HEK293 (cell line): Measurements from ENCODE around the gene KCNQ1.

Experiments used
- CTCF ChIA-PET: fragments of 350-600 bp; formaldehyde crosslinking; extraction: SDS; loops from one replicate; lab custom pipeline; 2021; ENCODE audit warnings: antibody characterized with exemption; lab: Yijun Ruan, JAX
- POLR2A ChIA-PET: fragments of 300-600 bp; formaldehyde crosslinking; extraction: SDS; loops from one replicate; lab custom pipeline; 2020; ENCODE audit warnings: antibody characterized with exemption, inconsistent platforms; lab: Yijun Ruan, JAX
- H3K27ac ChIP-seq: fragments of 200-500 bp; sonication (Bioruptor generic); 2 replicates; pipeline ENCODE4 v1.5.1; 2014; ENCODE audit warnings: low read depth, low read length, control low read depth, inconsistent platforms; ENCODE audit errors: extremely low read depth
- H3K36me3 ChIP-seq, 2 experiments: fragments of 200-500 bp in 1 of 2; sonication (Bioruptor generic) in 1 of 2; 1 replicate in 1 of 2; 2 replicates in 1 of 2; pipeline ENCODE4 v1.5.1; 2014 to 2017; ENCODE audit warnings: inconsistent platforms in 2 of 2, low read length in 2 of 2; ENCODE audit not compliant: control insufficient read depth in 2 of 2, insufficient read depth in 1 of 2
- H3K4me1 ChIP-seq: fragments of 200-500 bp; sonication (Bioruptor generic); 2 replicates; pipeline ENCODE4 v1.5.1; 2014; ENCODE audit warnings: mild to moderate bottlenecking, low read length, inconsistent platforms; ENCODE audit not compliant: control insufficient read depth, insufficient read depth
- H3K4me3 ChIP-seq: 2 replicates; pipeline ENCODE4 v1.5.1; 2011; ENCODE audit warnings: low read depth, mild to moderate bottlenecking, control low read depth, low read length, moderate library complexity
- H3K9me3 ChIP-seq: fragments of 200-500 bp; sonication (Bioruptor generic); 2 replicates; pipeline ENCODE4 v1.5.1; 2014; ENCODE audit warnings: low read depth, low read length, inconsistent platforms; ENCODE audit not compliant: control insufficient read depth, insufficient read depth
- GLI2 ChIP-seq: fragments of 450-650 bp; formaldehyde crosslinking; IDR thresholded peaks from 2 replicates; pipeline ENCODE4; 2017; ENCODE audit warnings: missing biosample characterization, missing genetic modification characterization, low read depth, borderline replicate concordance
- INSM2 ChIP-seq: fragments of 450-650 bp; formaldehyde crosslinking; IDR thresholded peaks from 2 replicates; pipeline ENCODE4 v1.5.1; 2016; ENCODE audit warnings: missing biosample characterization, missing genetic modification characterization
- KLF8 ChIP-seq: fragments of 450-650 bp; formaldehyde crosslinking; IDR thresholded peaks from 2 replicates; pipeline ENCODE4 v1.5.1; 2016; ENCODE audit warnings: missing biosample characterization, missing genetic modification characterization
- KLF9 ChIP-seq: fragments of 450-650 bp; formaldehyde crosslinking; IDR thresholded peaks from 2 replicates; pipeline ENCODE4 v1.5.1; 2016; ENCODE audit warnings: missing biosample characterization, missing genetic modification characterization, low read depth
- OVOL3 ChIP-seq: fragments of 450-650 bp; formaldehyde crosslinking; IDR thresholded peaks from 2 replicates; pipeline ENCODE4 v1.5.1; 2016; ENCODE audit warnings: missing biosample characterization, missing genetic modification characterization
- PBX3 ChIP-seq: sonication (generic); formaldehyde crosslinking; IDR thresholded peaks from 2 replicates; pipeline ENCODE4 v1.8.1; 2022; ENCODE audit warnings: mild to moderate bottlenecking, moderate library complexity, missing genetic modification reagents
- PRDM4 ChIP-seq: fragments of 450-650 bp; formaldehyde crosslinking; IDR thresholded peaks from 2 replicates; pipeline ENCODE4 v1.5.1; 2017; ENCODE audit warnings: missing biosample characterization, missing genetic modification characterization
- SETDB1 ChIP-seq: IDR thresholded peaks from one replicate; pipeline ENCODE4 v1.6.1; 2017; ENCODE audit warnings: mild to moderate bottlenecking, low read length, moderate library complexity, mixed read lengths; ENCODE audit not compliant: insufficient read length
- ZFP37 ChIP-seq: fragments of 450-650 bp; formaldehyde crosslinking; IDR thresholded peaks from 2 replicates; pipeline ENCODE4 v1.5.1; 2016; ENCODE audit warnings: missing biosample characterization, missing genetic modification characterization
- ZFP69B ChIP-seq: fragments of 450-650 bp; formaldehyde crosslinking; IDR thresholded peaks from 2 replicates; pipeline ENCODE4 v1.5.1; 2016; ENCODE audit warnings: missing biosample characterization, missing genetic modification characterization
- ZNF221 ChIP-seq: fragments of 450-650 bp; formaldehyde crosslinking; IDR thresholded peaks from 2 replicates; pipeline ENCODE4 v1.5.1; 2017; ENCODE audit warnings: missing biosample characterization, missing genetic modification characterization, borderline replicate concordance
- ZNF324 ChIP-seq: fragments of 450-650 bp; formaldehyde crosslinking; IDR thresholded peaks from 2 replicates; pipeline ENCODE4 v1.5.1; 2016; ENCODE audit warnings: missing biosample characterization, missing genetic modification characterization
- ZNF335 ChIP-seq: fragments of 450-650 bp; formaldehyde crosslinking; conservative IDR thresholded peaks from 2 replicates; pipeline ENCODE4 v1.5.1; 2016; ENCODE audit warnings: missing biosample characterization, missing genetic modification characterization
- ZNF391 ChIP-seq: fragments of 450-650 bp; formaldehyde crosslinking; IDR thresholded peaks from 2 replicates; pipeline ENCODE4 v1.5.1; 2016; ENCODE audit warnings: low read depth, missing biosample characterization, missing genetic modification characterization, borderline replicate concordance
- ZNF473 ChIP-seq: fragments of 450-650 bp; formaldehyde crosslinking; IDR thresholded peaks from 2 replicates; pipeline ENCODE4 v1.5.1; 2017; ENCODE audit warnings: missing biosample characterization, missing genetic modification characterization
- ZNF513 ChIP-seq: fragments of 450-650 bp; IDR thresholded peaks from 2 replicates; pipeline ENCODE4 v1.5.1; 2018; ENCODE audit warnings: missing biosample characterization, missing genetic modification characterization
- ZNF529 ChIP-seq: fragments of 450-650 bp; formaldehyde crosslinking; IDR thresholded peaks from 2 replicates; pipeline ENCODE4 v1.5.1; 2017; ENCODE audit warnings: missing genetic modification characterization, missing biosample characterization; ENCODE audit not compliant: insufficient replicate concordance
- ZNF660 ChIP-seq: fragments of 450-650 bp; IDR thresholded peaks from 2 replicates; pipeline ENCODE4 v1.5.1; 2018; ENCODE audit warnings: missing biosample characterization, mild to moderate bottlenecking, missing genetic modification characterization
- ZNF701 ChIP-seq: fragments of 450-650 bp; formaldehyde crosslinking; IDR thresholded peaks from 2 replicates; pipeline ENCODE4 v1.5.1; 2016; ENCODE audit warnings: missing biosample characterization, missing genetic modification characterization
- ZNF707 ChIP-seq: fragments of 450-650 bp; formaldehyde crosslinking; IDR thresholded peaks from 2 replicates; pipeline ENCODE4 v1.5.1; 2016; ENCODE audit warnings: missing biosample characterization, missing genetic modification characterization
- ZNF777 ChIP-seq: fragments of 450-650 bp; formaldehyde crosslinking; IDR thresholded peaks from 2 replicates; pipeline ENCODE4 v1.5.1; 2017; ENCODE audit warnings: missing biosample characterization, missing genetic modification characterization, borderline replicate concordance

Gene KCNQ1

GRCh38 chr11:2647167-2647566 is 202.4 kb downstream of the KCNQ1 start:
- POLR2A ChIA-PET, result no interaction called here
- TF ChIP-seq KLF8 (tag by site-specific recombination) (no peak), ZNF335 (tag by site-specific recombination) (no peak), ZNF529 (tag by site-specific recombination) (no peak), PRDM4 (tag by site-specific recombination) (no peak), ZNF391 (no peak), ZNF513 (tag by site-specific recombination) (no peak), ZNF660 (tag by site-specific recombination) (no peak), OVOL3 (no peak), PBX3 (CRISPR knock-in tag) (no peak)
- TF ChIP-seq, all 188 proteins: peak for 0
- no peaks in the 10 kb centered on the region for H3K4me1 ChIP-seq
- H3K9me3 ChIP-seq, result no peaks in the 10 kb centered on the region
- no peak overlapping the region for H3K27ac ChIP-seq
- no peaks in the 10 kb centered on the region for H3K36me3 ChIP-seq
- CTCF ChIA-PET, result interaction anchor here (0.6 to 0.9 kb wide), 3 partner anchors 73 to 1132 kb away, joined by 3 to 4 read pairs (median 3); no protein-coding TSS in a partner anchor
- H3K4me3 ChIP-seq, result no peak overlapping the region

GRCh38 chr11:2647953-2648352 is 203.1 kb downstream of the KCNQ1 start:
- no peaks in the 10 kb centered on the region for H3K9me3 ChIP-seq
- no peak for TF ChIP-seq ZNF324 (tag by site-specific recombination)
- TF ChIP-seq SETDB1, result no peak
- TF ChIP-seq ZFP37 (tag by site-specific recombination), result no peak
- TF ChIP-seq ZFP69B (tag by site-specific recombination), result no peak
- no peak for TF ChIP-seq ZNF707
- no peak for TF ChIP-seq KLF9
- no peak for TF ChIP-seq ZNF221 (tag by site-specific recombination)
- TF ChIP-seq ZNF701 (tag by site-specific recombination), result no peak
- no peak for TF ChIP-seq ZNF473
- TF ChIP-seq ZNF777, result no peak
- TF ChIP-seq INSM2 (tag by site-specific recombination), result no peak
- TF ChIP-seq GLI2, result no peak
- ChIA-PET CTCF (interaction anchor here (0.9 kb wide), 1 partner anchor 240 kb away, joined by 3 read pairs; no protein-coding TSS in a partner anchor), POLR2A (no interaction called here)
- no peaks in the 10 kb centered on the region for H3K36me3 ChIP-seq
- no peaks in the 10 kb centered on the region for H3K4me1 ChIP-seq
- H3K4me3 ChIP-seq, result no peak overlapping the region
- no peak overlapping the region for H3K27ac ChIP-seq
